Endometrial microvascular endothelial cells (primary cell): ENCODE data around the gene FXN. TPM values are rescaled to one million over a fixed set of nuclear protein-coding genes. Genes with fewer than 3 reads are reported as not detected.

Experiments used
- total RNA-seq: library from RNA; depleted of rRNA; stranded (reverse); fragments of >200 nt; gene quantifications from one replicate; pipeline ENCODE4 v1.2.3, GENCODE V29; 2015; ENCODE audit errors: inconsistent ontology term

FXN gene
- total RNA-seq, 1 donor from 2014 or later = 20.3 TPM

Other genes with a start within 250 kb of the FXN start
- not detected for gene PRKACG, start 21.6 kb upstream of the FXN start, total RNA-seq
- gene TJP2, start 138.5 kb downstream of the FXN start, total RNA-seq = 279 TPM